HepG2 (cell line): ENCODE measurements around the gene PYGB. TPM values are rescaled to one million over a fixed set of nuclear protein-coding genes. Genes with fewer than 3 reads are reported as not detected.

Source experiments
- ARID2 ChIP-seq: sonication (generic); formaldehyde crosslinking; IDR thresholded peaks from 2 replicates; pipeline ENCODE4 v1.8.1; 2022; ENCODE audit warnings: mild to moderate bottlenecking, missing genetic modification reagents, borderline replicate concordance
- CBX1 ChIP-seq: IDR thresholded peaks from one replicate; pipeline ENCODE4 v1.6.1; 2016; ENCODE audit warnings: antibody characterized with exemption, low read depth
- CSRNP1 ChIP-seq: sonication (generic); formaldehyde crosslinking; IDR thresholded peaks from 2 replicates; pipeline ENCODE4 v1.8.1; 2023; ENCODE audit warnings: mild to moderate bottlenecking, missing genetic modification reagents
- EED ChIP-seq: sonication (generic); formaldehyde crosslinking; IDR thresholded peaks from 2 replicates; pipeline ENCODE4 v1.5.0; 2020; ENCODE audit warnings: mild to moderate bottlenecking, missing genetic modification reagents
- FOXA1 ChIP-seq, 2 experiments: fragments of 450-650 bp in 1 of 2; sonication (generic) in 1 of 2; formaldehyde crosslinking in 1 of 2; IDR thresholded peaks; 2 replicates each; pipeline versions ENCODE4 v1.4.0 to v1.6.1; 2016 to 2020; ENCODE audit warnings: missing genetic modification reagents in 1 of 2
- FOXA3 ChIP-seq: IDR thresholded peaks from 2 replicates; pipeline ENCODE4 v1.6.1; 2016; ENCODE audit warnings: missing genetic modification reagents, missing compliant biosample characterization
- HOXA9 ChIP-seq: sonication (generic); formaldehyde crosslinking; IDR thresholded peaks from 2 replicates; pipeline ENCODE4 v1.8.1; 2022; ENCODE audit warnings: missing genetic modification reagents, mild to moderate bottlenecking, moderate library complexity, borderline replicate concordance
- JUN ChIP-seq: sonication (generic); formaldehyde crosslinking; IDR thresholded peaks from 2 replicates; pipeline ENCODE4 v1.4.0; 2020; ENCODE audit warnings: mild to moderate bottlenecking, missing genetic modification reagents
- MAZ ChIP-seq, 2 experiments: sonication (generic) in 1 of 2; formaldehyde crosslinking in 1 of 2; IDR thresholded peaks; 2 replicates each; pipeline versions ENCODE4 v1.5.0 to v1.6.1; 2012 to 2020; ENCODE audit warnings: low read depth in 2 of 2, mild to moderate bottlenecking in 2 of 2, borderline replicate concordance in 1 of 2, improper control_type of control experiment in 1 of 2, low read length in 1 of 2, missing genetic modification reagents in 1 of 2, moderate library complexity in 1 of 2
- MED1 ChIP-seq: sonication (generic); formaldehyde crosslinking; IDR thresholded peaks from 2 replicates; pipeline ENCODE4 v1.4.0; 2020; ENCODE audit warnings: missing genetic modification reagents
- PBX2 ChIP-seq: IDR thresholded peaks from 2 replicates; pipeline ENCODE4 v1.6.1; 2016; ENCODE audit warnings: control low read depth
- PRDM10 ChIP-seq: sonication (generic); formaldehyde crosslinking; IDR thresholded peaks from 2 replicates; pipeline ENCODE4 v1.4.0; 2020; ENCODE audit warnings: low read depth, missing genetic modification reagents
- PRMT3 ChIP-seq: sonication (generic); formaldehyde crosslinking; IDR thresholded peaks from 2 replicates; pipeline ENCODE4 v1.8.1; 2022; ENCODE audit warnings: low read depth, mild to moderate bottlenecking, moderate library complexity, missing genetic modification reagents, borderline replicate concordance
- SKIL ChIP-seq: sonication (generic); formaldehyde crosslinking; IDR thresholded peaks from 2 replicates; pipeline ENCODE4 v1.8.0; 2022; ENCODE audit warnings: missing genetic modification reagents, mild to moderate bottlenecking, moderate library complexity, borderline replicate concordance
- STAT6 ChIP-seq: sonication (generic); formaldehyde crosslinking; IDR thresholded peaks from 2 replicates; pipeline ENCODE4 v1.4.0; 2020; ENCODE audit warnings: missing genetic modification reagents, mild to moderate bottlenecking, borderline replicate concordance
- ZNF264 ChIP-seq: sonication (generic); formaldehyde crosslinking; IDR thresholded peaks from 2 replicates; pipeline ENCODE4 v1.4.0; 2020; ENCODE audit warnings: missing genetic modification reagents
- ZNF337 ChIP-seq: sonication (generic); formaldehyde crosslinking; IDR thresholded peaks from 2 replicates; pipeline ENCODE4 v1.5.1; 2020; ENCODE audit warnings: missing genetic modification reagents, low read depth, mild to moderate bottlenecking, borderline replicate concordance
- polyA plus RNA-seq, 8 experiments: library from polyadenylated mRNA; depleted of rRNA in 3 of 8; stranded (reverse) in 7 of 8; unstranded in 1 of 8; fragments of >200 nt; fragmentation: Illumina TruSeq in 4 of 8; extraction: Trizol in 4 of 8; gene quantifications; 2 replicates each; pipeline versions ENCODE4 v1.2.1 to v1.2.3, GENCODE V29; 2011 to 2016; ENCODE audit warnings: low read depth in 4 of 8, missing spikeins in 1 of 8, mixed read lengths in 1 of 8; ENCODE audit not compliant: insufficient read depth in 1 of 8
- total RNA-seq, 5 experiments: library from RNA; depleted of rRNA; stranded (reverse); fragments of >200 nt; fragmentation: Illumina TruSeq; extraction: Trizol; gene quantifications; 2 replicates each; pipeline ENCODE4 v1.2.3, GENCODE V29; 2016; ENCODE audit warnings: low read depth in 1 of 5

The PYGB gene
- total and polyA plus RNA-seq, 2 of the 13 experiments (the other 11 are each of a cell fraction or from before 2014, with no cell fraction given), result 24.2 to 86.3 TPM

- TF ChIP-seq PBX2 (CRISPR knock-in tag), result no peak
- 0 out of 2 replicates have a peak, but pooled peaks have one; percentile 39 for TF ChIP-seq PRDM10
- TF ChIP-seq PRMT3, result no peak
- no peak for TF ChIP-seq EED (CRISPR knock-in tag)
- no peak for TF ChIP-seq FOXA1 (IDR thresholded peaks at IDR 0.05)
- peak; percentile 33; the same call in 1 of the 2 replicates for TF ChIP-seq FOXA1 (CRISPR knock-in tag; IDR thresholded peaks at IDR 0.05)
- no peak for TF ChIP-seq STAT6 (CRISPR knock-in tag)
- no peak for TF ChIP-seq CBX1
- no peak for TF ChIP-seq MAZ (IDR thresholded peaks at IDR 0.05; ENCODE audit: borderline replicate concordance, low read depth, low read length)
- TF ChIP-seq MAZ (CRISPR knock-in tag; IDR thresholded peaks at IDR 0.05; ENCODE audit: low read depth), result no peak
- TF ChIP-seq CSRNP1, result 0 out of 2 replicates have a peak, but pooled peaks have one; percentile 53
- no peak for TF ChIP-seq ZNF337 (CRISPR knock-in tag)
- no peak for TF ChIP-seq SKIL
- peak; percentile 63; the same call in 1 of the 2 replicates for TF ChIP-seq ZNF264 (CRISPR knock-in tag)
- peak; percentile 37; the same call in 1 of the 2 replicates for TF ChIP-seq JUN (CRISPR knock-in tag)
- TF ChIP-seq MED1 (CRISPR knock-in tag), result peak; percentile 35; the same call in 1 of the 2 replicates
- TF ChIP-seq FOXA3, result peak; percentile 41; the same call in 1 of the 2 replicates
- no peak for TF ChIP-seq ARID2 (CRISPR knock-in tag)
- TF ChIP-seq HOXA9 (CRISPR knock-in tag), result no peak
Observed at GRCh38 chr20:25223179-25223661, 24.7 kb upstream of the PYGB start (continued).
